NCI-H1105 treated with DMSO at 0.1 percent for 48 hours (cell line): ENCODE results near the gene IRX5.

ENCODE experiments used
- DNase-seq: peaks from one replicate; lab custom pipeline; 2025; lab: John Stamatoyannopoulos, UW

The IRX5 gene

GRCh38 chr16:54930005-54930868 lies at the start of gene IRX5:
IRX5 (plus strand) TSS chr16:54930865; CDS start chr16:54931199, 334 bp downstream.
- DNase-seq, result peak; percentile 97

- no peak for DNase-seq
These were observed 48.1 kb upstream of the IRX5 start for GRCh38 chr16:54882556-54882955.

GRCh38 chr16:54883358-54883757 lies 47.3 kb upstream of the IRX5 start:
- no peak for DNase-seq

- no peak for DNase-seq
These were observed 44.6 kb upstream of the IRX5 start for GRCh38 chr16:54886078-54886477.

- peak; percentile 70 for DNase-seq
These were observed 40.3 kb upstream of the IRX5 start for GRCh38 chr16:54890381-54890780.

- peak; percentile 33 for DNase-seq
These were observed 39.3 kb upstream of the IRX5 start for GRCh38 chr16:54891346-54891745.

GRCh38 chr16:54892981-54893380 lies 37.7 kb upstream of the IRX5 start:
- no peak for DNase-seq

GRCh38 chr16:54897930-54898329 lies 32.7 kb upstream of the IRX5 start:
- no peak for DNase-seq

- no peak for DNase-seq
These were observed 29.1 kb upstream of the IRX5 start for GRCh38 chr16:54901606-54902005.

GRCh38 chr16:54903047-54903446 lies 27.6 kb upstream of the IRX5 start:
- no peak for DNase-seq

- no peak for DNase-seq
These were observed 19.6 kb upstream of the IRX5 start for GRCh38 chr16:54911079-54911478.

- no peak for DNase-seq
These were observed 17.9 kb upstream of the IRX5 start for GRCh38 chr16:54912720-54913119.

GRCh38 chr16:54921206-54921824 lies 9.3 kb upstream of the IRX5 start:
- DNase-seq, result peak; percentile 74

GRCh38 chr16:54923055-54923473 lies 7.6 kb upstream of the IRX5 start:
- DNase-seq, result no peak

GRCh38 chr16:54923988-54924387 lies 6.7 kb upstream of the IRX5 start:
- no peak for DNase-seq

- peak; percentile 82 for DNase-seq
These were observed 4.4 kb upstream of the IRX5 start for GRCh38 chr16:54926166-54926838.

GRCh38 chr16:54927125-54928015 lies 3.3 kb upstream of the IRX5 start:
- DNase-seq, result peak; percentile 94

GRCh38 chr16:54928016-54928356 lies 2.7 kb upstream of the IRX5 start:
- DNase-seq, result peak; percentile 75

GRCh38 chr16:54928411-54929089 lies 2.1 kb upstream of the IRX5 start:
- peak; percentile 72 for DNase-seq

GRCh38 chr16:54929090-54930004 lies 1.3 kb upstream of the IRX5 start:
- DNase-seq, result peak; percentile 100

- DNase-seq, result no peak
These were observed 129 bp downstream of the IRX5 start for GRCh38 chr16:54930869-54931119.
